ENCODE data around the gene EEF2KMT.

Gene EEF2KMT

DNA sequence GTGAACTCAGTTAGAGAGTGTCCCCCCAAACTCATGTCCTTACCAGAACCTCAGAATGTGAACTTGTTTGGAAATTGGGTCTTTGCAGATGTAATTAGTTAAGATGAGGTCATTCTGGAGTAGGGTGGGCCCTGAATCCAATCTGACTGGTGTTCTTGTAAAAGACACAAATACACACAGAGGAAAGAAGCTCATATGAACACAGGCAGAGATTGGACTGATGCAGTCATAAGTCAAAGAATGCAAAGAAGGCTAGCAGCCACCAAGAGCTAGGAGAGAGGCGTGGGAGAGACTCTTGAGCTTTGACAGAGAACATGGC lies 61.7 kb downstream of the EEF2KMT start:
- DNase-seq, result no peak
